ENCODE results near the gene EYA2. TPM values are rescaled to one million over a fixed set of nuclear protein-coding genes. Genes with fewer than 3 reads are reported as not detected.

Gene EYA2
- total RNA-seq, 1 donor from 2014 or later = 1.8 TPM

GRCh38 chr20:46990596-46991104 lies 96.0 kb downstream of the EYA2 start:
- no peaks in the 10 kb centered on the region for H3K36me3 Mint-ChIP-seq

GRCh38 chr20:46991168-46991567 lies 96.5 kb downstream of the EYA2 start:
- Histone ChIP-seq H3K9me3 (ENCODE audit: low read depth) (no peaks in the 10 kb centered on the region), H3K4me2 (peak overlapping the region; percentile 80), H3K27ac (no peak overlapping the region), H3K4me1 (peaks cover 44% of the 10 kb centered on the region), H3F3A (ENCODE audit: low read depth) (peaks cover 63% of the 10 kb centered on the region), H4K20me1 (ENCODE audit: low read depth) (peaks cover 19% of the 10 kb centered on the region), H3K9ac (no peak overlapping the region), H3K4me3 (no peak overlapping the region), H3K36me3 (no peaks in the 10 kb centered on the region), H3K79me2 (ENCODE audit: low read depth) (no peaks in the 10 kb centered on the region), H2AFZ (replicated peaks) (no peak overlapping the region), H3K27me3 (peaks cover 31% of the 10 kb centered on the region)
- H3K9me3 Mint-ChIP-seq = peaks cover 3% of the 10 kb centered on the region
- no peaks in the 10 kb centered on the region for H3K36me3 Mint-ChIP-seq
- H3K4me3 Mint-ChIP-seq = no peak overlapping the region
- no peak for TF ChIP-seq EZH2phosphoT487 (IDR thresholded peaks at IDR 0.05)
- no peak for TF ChIP-seq CTCF (IDR thresholded peaks at IDR 0.05)
- TF ChIP-seq EZH2 (IDR thresholded peaks at IDR 0.05) = no peak
- H3K27ac Mint-ChIP-seq = no peak overlapping the region
- peaks cover 29% of the 10 kb centered on the region for H3K4me1 Mint-ChIP-seq
- H3K27me3 Mint-ChIP-seq (ENCODE audit: insufficient read depth, low read depth) = peaks cover 19% of the 10 kb centered on the region
- DNase-seq (ENCODE audit: low spot score) = no peak

More at GRCh38 chr20:46990596-46991104, 96.0 kb downstream of the EYA2 start:
- H3K27ac Mint-ChIP-seq = no peak overlapping the region
- H3K4me2 ChIP-seq = peak overlapping the region; percentile 80
- peaks cover 28% of the 10 kb centered on the region for H3K4me1 Mint-ChIP-seq
- peaks cover 43% of the 10 kb centered on the region for H3K4me1 ChIP-seq
- no peak overlapping the region for H3K4me3 Mint-ChIP-seq
- TF ChIP-seq EZH2 (IDR thresholded peaks at IDR 0.05) (no peak), EZH2phosphoT487 (IDR thresholded peaks at IDR 0.05) (peak; percentile 63)
- no peaks in the 10 kb centered on the region for H3K79me2 ChIP-seq (ENCODE audit: low read depth)
- H3K9me3 ChIP-seq (ENCODE audit: low read depth) = no peaks in the 10 kb centered on the region
- peaks cover 3% of the 10 kb centered on the region for H3K9me3 Mint-ChIP-seq
- peak overlapping the region; percentile 23 for H3K4me3 ChIP-seq
- no peak overlapping the region for H3K9ac ChIP-seq
- no peaks in the 10 kb centered on the region for H3K36me3 ChIP-seq
- H3K27me3 Mint-ChIP-seq (ENCODE audit: insufficient read depth, low read depth) = peaks cover 17% of the 10 kb centered on the region
- H3K27ac ChIP-seq = peak overlapping the region; percentile 71
- peak; percentile 78 for DNase-seq (ENCODE audit: low spot score)
- H2AFZ ChIP-seq (replicated peaks) = no peak overlapping the region
- peaks cover 59% of the 10 kb centered on the region for H3F3A ChIP-seq (ENCODE audit: low read depth)
- H3K27me3 ChIP-seq = peaks cover 26% of the 10 kb centered on the region
- peaks cover 14% of the 10 kb centered on the region for H4K20me1 ChIP-seq (ENCODE audit: low read depth)

GRCh38 chr20:46991880-46992639 lies 97.4 kb downstream of the EYA2 start:
- no peak overlapping the region for H2AFZ ChIP-seq (replicated peaks)
- Mint-ChIP-seq H3K4me1 (peaks cover 29% of the 10 kb centered on the region), H3K9me3 (peaks cover 3% of the 10 kb centered on the region), H3K36me3 (no peaks in the 10 kb centered on the region), H3K27ac (peak overlapping the region; percentile 4), H3K4me3 (no peak overlapping the region), H3K27me3 (ENCODE audit: insufficient read depth, low read depth) (peaks cover 24% of the 10 kb centered on the region)
- no peak for TF ChIP-seq EZH2 (IDR thresholded peaks at IDR 0.05)
- TF ChIP-seq CTCF (IDR thresholded peaks at IDR 0.05) = no peak
- TF ChIP-seq EZH2phosphoT487 (IDR thresholded peaks at IDR 0.05) = no peak
- H3K4me3 ChIP-seq = no peak overlapping the region
- H3K9me3 ChIP-seq (ENCODE audit: low read depth) = no peaks in the 10 kb centered on the region
- peaks cover 69% of the 10 kb centered on the region for H3F3A ChIP-seq (ENCODE audit: low read depth)
- H3K36me3 ChIP-seq = no peaks in the 10 kb centered on the region
- H4K20me1 ChIP-seq (ENCODE audit: low read depth) = peaks cover 19% of the 10 kb centered on the region
- peak overlapping the region; percentile 14 for H3K4me2 ChIP-seq
- no peak overlapping the region for H3K9ac ChIP-seq
- DNase-seq (ENCODE audit: low spot score) = no peak
- no peak overlapping the region for H3K27ac ChIP-seq
- peaks cover 40% of the 10 kb centered on the region for H3K27me3 ChIP-seq
- H3K79me2 ChIP-seq (ENCODE audit: low read depth) = no peaks in the 10 kb centered on the region
- peaks cover 44% of the 10 kb centered on the region for H3K4me1 ChIP-seq

- Histone ChIP-seq H3K4me3 (no peak overlapping the region), H3K27me3 (peaks cover 46% of the 10 kb centered on the region), H3K9ac (no peak overlapping the region), H3K36me3 (no peaks in the 10 kb centered on the region), H2AFZ (replicated peaks) (no peak overlapping the region), H3K4me1 (peaks cover 49% of the 10 kb centered on the region), H3K9me3 (ENCODE audit: low read depth) (no peaks in the 10 kb centered on the region), H3F3A (ENCODE audit: low read depth) (peaks cover 69% of the 10 kb centered on the region), H3K27ac (no peak overlapping the region), H4K20me1 (ENCODE audit: low read depth) (peaks cover 22% of the 10 kb centered on the region), H3K79me2 (ENCODE audit: low read depth) (no peaks in the 10 kb centered on the region), H3K4me2 (peak overlapping the region; percentile 14)
- DNase-seq (ENCODE audit: low spot score) = no peak
- Mint-ChIP-seq H3K9me3 (peaks cover 3% of the 10 kb centered on the region), H3K4me1 (peaks cover 29% of the 10 kb centered on the region), H3K36me3 (no peaks in the 10 kb centered on the region), H3K4me3 (no peak overlapping the region), H3K27me3 (ENCODE audit: insufficient read depth, low read depth) (peaks cover 24% of the 10 kb centered on the region), H3K27ac (no peak overlapping the region)
- TF ChIP-seq CTCF (IDR thresholded peaks at IDR 0.05) = no peak
- TF ChIP-seq EZH2 (IDR thresholded peaks at IDR 0.05) = no peak
- no peak for TF ChIP-seq EZH2phosphoT487 (IDR thresholded peaks at IDR 0.05)
Measured at GRCh38 chr20:46992640-46993035, 98.0 kb downstream of the EYA2 start.
